Stimulated activated CD8-positive, alpha-beta memory T cell treated with anti-CD3 and anti-CD28 coated beads, Interleukin-15, amount 100 ng/mL, for 1 hour (primary cell): ENCODE data around the gene MDN1.
"Not testable (repeated sequence)": the region's sequence is repeated elsewhere in the genome, so short reads cannot be mapped to it uniquely, and the experiment has no call there.

Experiments
- DNase-seq: peaks from one replicate; pipeline ENCODE4 v3.0.0-alpha.2; 2020; ENCODE audit warnings: low read depth

Gene MDN1

GRCh38 chr6:89813422-89813821, 6.2 kb downstream of the MDN1 start:
- not testable (repeated sequence) for DNase-seq

- no peak for DNase-seq
Measured at GRCh38 chr6:89807581-89807980, 12.0 kb downstream of the MDN1 start.

GRCh38 chr6:89805814-89806371, 13.7 kb downstream of the MDN1 start:
- DNase-seq: no peak

DNA sequence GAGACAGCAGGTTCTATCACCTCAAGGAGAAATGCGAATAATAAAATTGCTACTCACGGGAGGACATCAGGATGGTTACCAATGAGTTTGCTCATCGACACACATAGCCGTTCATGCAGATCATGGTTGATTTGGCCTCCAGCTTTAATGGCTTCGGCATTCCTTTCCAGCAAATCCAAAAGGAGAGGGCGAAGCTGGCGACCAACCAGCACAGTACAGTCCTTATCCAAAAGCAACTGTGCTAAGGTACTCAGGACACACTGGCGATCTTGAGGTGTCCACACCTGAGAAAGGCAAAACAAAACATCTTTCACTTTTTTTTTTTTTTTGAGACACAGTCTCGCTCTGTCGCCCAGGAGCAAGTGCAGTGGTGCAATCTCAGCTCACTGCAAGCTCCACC, 16.3 kb downstream of the MDN1 start:
- DNase-seq: no peak

GRCh38 chr6:89799756-89800155, 19.8 kb downstream of the MDN1 start:
- no peak for DNase-seq

DNA sequence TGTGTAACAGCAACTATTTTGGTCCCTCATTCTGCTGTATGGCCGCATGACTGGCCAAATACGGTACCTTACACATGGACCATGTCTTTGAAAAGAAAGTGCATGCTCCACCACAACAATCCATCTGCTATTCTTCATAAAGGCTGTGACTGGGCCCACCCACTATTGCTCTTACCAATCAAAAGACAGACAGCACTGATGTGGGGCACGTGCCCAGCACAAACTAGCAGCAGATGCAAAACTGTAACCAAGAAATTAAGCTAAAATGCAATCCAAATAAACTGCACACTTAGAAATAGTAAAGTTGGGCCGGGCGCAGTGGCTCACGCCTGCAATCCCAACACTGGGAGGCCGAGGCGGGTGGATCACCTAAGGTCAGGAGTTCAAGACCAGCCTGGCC, 20.5 kb downstream of the MDN1 start:
- DNase-seq: no peak

- DNase-seq: no peak
Measured at GRCh38 chr6:89797317-89797716, 22.3 kb downstream of the MDN1 start.

DNA sequence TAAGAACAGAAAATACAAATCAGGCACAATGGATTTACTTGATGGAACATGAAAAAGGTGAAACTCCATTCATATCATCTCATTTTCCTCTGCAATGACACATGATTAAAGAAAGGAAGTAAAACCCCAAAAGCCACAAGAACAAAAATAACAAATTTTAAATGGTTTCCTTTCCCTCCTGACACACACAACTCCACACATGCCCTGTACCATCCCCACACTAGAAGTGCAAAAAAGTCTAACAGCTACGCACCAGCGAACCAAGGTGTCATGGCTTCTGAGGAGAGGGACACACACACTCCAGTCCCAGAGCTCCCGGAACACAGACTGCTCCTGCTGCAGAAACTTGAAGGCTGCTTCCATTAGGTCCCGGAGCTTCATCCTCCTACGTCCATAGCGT, 25.3 kb downstream of the MDN1 start:
- DNase-seq: no peak

- DNase-seq: no peak
Measured at GRCh38 chr6:89793586-89793985, 26.0 kb downstream of the MDN1 start.

DNA sequence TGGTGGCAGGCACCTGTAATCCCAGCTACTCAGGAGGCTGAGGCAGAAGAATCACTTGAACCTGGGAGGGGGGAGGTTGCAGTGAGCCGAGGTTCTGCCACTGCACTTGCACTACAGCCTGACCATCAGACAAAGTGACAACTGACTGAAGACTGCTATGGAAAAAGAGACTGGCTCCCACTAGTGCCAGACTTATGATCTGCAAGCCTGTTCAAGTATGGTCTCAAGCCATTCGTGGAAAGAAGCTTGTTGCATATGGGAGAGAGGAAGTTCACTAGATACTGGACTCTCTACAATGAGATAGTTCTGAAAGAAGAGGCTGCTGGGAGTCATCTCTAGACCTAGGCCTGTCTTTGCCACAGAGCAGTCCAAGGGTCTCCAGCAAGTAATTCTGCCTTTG, 26.7 kb downstream of the MDN1 start:
- no peak for DNase-seq

DNA sequence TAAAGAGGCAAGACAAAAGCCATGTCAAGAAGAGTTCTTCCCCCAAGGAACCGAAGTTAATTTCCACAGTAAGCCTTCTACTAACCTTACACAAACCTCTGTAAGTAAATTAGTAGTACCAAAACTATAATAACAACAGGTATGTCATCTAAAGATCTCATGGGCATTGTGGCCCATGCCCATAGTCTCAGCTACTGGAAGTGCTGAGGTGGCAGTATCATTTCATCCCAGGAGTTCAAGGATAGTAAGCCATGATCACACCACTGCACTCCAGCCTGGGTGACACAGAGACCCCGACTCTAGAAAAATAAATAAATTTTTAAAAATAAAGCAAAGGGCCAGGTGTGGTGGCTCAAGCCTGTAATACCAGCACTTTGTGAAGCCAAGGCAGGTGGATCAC, 29.2 kb downstream of the MDN1 start:
- no peak for DNase-seq

DNA sequence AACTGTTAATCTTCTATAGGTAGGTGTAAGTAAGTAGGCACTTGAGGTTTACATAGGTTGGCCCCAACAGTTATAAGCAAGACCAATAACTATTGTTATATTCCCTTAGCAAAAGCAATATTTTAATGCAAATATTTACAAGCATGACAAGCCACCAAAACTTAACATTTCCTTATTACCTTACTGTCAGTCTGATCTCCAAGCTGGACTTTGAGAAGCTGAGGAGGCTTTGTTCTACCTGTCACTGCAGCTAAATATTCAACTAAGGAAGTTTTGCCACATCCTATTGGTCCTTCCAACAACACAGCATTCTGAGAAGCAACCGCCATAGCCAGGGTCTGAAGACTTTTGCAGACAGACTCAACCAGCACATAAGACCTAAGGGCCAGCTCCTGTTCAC, 29.6 kb downstream of the MDN1 start:
- no peak for DNase-seq

DNA sequence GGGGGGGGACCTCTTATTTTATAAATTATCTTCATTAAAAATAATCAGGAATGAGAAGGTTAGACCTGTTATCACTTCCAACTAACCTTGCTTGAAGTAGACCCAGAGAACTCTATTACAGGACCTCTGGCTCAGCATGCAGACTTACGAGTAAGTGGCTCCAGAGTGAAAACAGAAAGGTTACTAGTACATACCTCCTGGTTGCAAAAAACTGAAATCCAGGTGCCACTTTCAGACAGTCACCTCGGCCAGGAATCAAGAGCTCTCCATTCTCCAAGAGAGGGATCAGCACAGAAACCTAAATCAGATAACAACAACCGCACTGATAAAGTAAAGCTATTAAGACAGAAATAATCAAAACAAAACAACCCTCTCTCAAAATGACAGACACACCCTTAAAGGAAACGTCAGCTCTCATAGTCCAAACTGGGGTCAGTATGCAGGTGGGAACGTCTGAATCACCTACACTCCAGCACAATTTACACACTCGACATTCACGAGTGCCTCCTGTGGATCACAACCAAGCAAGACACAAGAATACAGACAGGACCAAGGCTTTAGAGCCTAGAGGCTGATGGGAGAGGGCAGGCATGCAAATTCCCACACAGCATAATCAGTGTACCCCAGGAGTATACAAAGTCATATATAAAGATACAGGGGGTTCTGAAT, 31.8 kb downstream of the MDN1 start:
- DNase-seq: no peak

- DNase-seq: no peak
Measured at GRCh38 chr6:89786970-89787369, 32.6 kb downstream of the MDN1 start.

GRCh38 chr6:89784838-89785237, 34.8 kb downstream of the MDN1 start:
- no peak for DNase-seq

DNA sequence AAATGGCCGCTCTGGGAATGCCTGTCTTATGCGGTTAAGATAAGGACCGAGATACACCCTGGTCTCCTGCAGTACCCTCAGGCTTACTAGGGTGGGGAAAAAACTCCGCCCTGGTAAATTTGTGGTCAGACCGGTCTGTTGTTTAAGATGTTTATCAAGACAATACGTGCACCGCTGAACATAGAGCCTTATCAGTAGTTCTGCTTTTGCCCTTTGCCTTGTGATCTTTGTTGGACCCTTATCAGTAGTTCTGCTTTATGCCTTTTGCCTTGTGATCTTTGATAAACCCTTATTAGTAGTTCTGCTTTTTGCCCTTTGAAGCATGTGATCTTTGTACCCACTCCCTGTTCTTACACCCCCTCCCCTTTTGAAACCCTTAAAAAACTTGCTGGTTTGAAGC, 36.3 kb downstream of the MDN1 start:
- DNase-seq: not testable (repeated sequence)

- no peak for DNase-seq
Measured at GRCh38 chr6:89782222-89782621, 37.4 kb downstream of the MDN1 start.

GRCh38 chr6:89781070-89782034, 38.2 kb downstream of the MDN1 start:
- no peak for DNase-seq

DNA sequence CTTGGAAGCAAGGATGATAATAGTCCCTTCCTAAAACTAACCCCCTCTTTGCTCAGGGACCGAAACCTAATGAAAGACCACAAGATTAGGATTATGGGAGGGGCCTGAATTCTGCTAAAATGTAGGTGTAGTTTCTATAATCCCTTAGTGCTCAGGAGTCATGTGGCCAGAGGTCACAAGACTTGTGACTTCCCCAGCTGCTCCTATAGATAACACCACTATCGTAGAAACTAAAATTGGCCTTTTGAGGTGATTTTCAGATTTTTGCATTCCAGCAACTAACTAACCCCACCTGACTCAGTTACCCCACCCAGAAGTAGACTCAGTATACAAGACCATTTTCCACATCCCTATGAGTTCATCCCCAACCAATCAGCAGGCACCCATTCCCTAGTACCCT, 42.1 kb downstream of the MDN1 start:
- DNase-seq: no peak

DNA sequence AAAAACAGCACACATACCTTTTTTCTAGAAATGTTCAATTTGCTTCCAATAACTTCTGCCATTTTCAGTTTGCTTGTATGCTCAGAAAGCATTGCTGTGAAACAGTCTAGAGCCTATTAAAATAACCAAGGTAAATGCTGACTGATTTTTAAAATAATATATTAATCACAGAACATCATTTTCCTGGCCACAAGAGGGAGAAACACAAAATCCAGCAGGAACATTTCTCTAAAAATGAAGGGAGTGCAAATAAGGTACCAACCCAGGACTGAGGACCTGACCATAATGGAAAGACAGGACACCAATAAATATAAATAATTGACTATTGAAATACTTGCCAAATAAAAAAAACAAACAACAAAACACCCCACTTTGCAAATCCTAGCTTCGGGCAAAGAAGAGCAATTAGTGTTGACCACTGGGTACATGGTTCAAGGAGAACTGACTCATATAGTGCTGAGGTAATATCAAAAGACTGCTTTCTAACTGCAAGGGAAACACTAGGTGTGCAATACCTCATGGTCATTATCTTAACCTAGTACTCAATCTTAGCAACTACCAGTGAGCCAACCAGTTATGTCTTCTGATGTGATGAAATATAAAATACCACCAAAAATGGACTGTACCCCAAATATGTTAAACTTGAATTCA, 42.9 kb downstream of the MDN1 start:
- no peak for DNase-seq

DNA sequence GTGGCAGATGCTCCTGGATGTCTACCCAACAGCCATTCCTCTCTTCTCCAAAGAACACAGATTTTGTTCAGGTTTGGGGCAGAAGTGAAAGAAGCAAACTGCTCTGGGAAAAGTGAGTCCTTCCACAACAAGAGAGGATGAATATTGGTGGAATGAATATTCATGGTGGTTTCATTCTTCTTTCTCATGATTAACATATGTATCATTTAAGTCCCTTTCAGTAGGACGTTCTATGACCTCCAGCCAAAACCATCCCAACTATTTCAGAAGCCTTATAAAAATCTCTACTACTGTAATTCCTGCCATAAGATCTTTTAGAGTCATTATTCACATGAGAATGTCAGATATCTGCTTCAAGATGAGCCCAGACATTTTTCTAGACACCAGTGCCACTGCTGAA, 44.4 kb downstream of the MDN1 start:
- DNase-seq: no peak

DNA sequence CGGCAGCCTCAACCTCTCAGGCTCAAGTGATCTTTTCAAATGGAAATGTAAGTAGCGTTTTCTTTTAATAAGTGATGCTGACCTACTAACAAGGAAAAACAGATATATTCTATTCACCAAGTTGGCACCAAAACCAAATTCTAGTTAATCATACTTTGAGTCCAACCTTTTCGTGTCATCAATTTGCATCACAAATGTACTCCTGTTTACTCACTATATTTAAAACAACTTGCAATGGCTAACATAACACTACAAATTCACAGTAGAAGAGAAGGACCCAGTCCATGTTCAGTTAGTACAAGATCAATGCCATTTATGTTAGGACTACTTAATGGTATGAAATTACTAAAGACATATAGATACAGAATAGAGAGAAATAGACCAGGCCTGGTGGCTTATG, 50.0 kb downstream of the MDN1 start:
- no peak for DNase-seq

- DNase-seq: no peak
Measured at GRCh38 chr6:89768324-89768723, 51.3 kb downstream of the MDN1 start.
